ENCODE data around the gene REC8.
"Not testable (repeated sequence)": the region's sequence is repeated elsewhere in the genome, so short reads cannot be mapped to it uniquely, and the experiment has no call there.

REC8 gene

GRCh38 chr14:24211311-24211710 is 39.4 kb downstream of the REC8 start:
- in situ Hi-C loops (cut with MboI; ENCODE audit: low sequenced_read_pairs, unreplicated experiment), result no loop called here
- no peak for TF ChIP-seq CTCF (IDR thresholded peaks at IDR 0.05; ENCODE audit: borderline replicate concordance, control extremely low read depth, extremely low read depth, insufficient read depth, missing control alignments)
- no peak for DNase-seq (ENCODE audit: low spot score)

- DNase-seq (ENCODE audit: low spot score), result peak; percentile 97
- TF ChIP-seq CTCF (IDR thresholded peaks at IDR 0.05; ENCODE audit: borderline replicate concordance, control extremely low read depth, extremely low read depth, insufficient read depth, missing control alignments), result no peak
- in situ Hi-C loops (cut with MboI; ENCODE audit: low sequenced_read_pairs, unreplicated experiment), result no loop called here
These were observed 41.3 kb downstream of the REC8 start, which contains the start of gene CHMP4A for GRCh38 chr14:24212924-24213865. Gene CHMP4A (minus strand): TSS chr14:24213488. CDS start chr14:24213439, 49 bp downstream.

- TF ChIP-seq CTCF (IDR thresholded peaks at IDR 0.05; ENCODE audit: borderline replicate concordance, control extremely low read depth, extremely low read depth, insufficient read depth, missing control alignments), result no peak
- in situ Hi-C loops (cut with MboI; ENCODE audit: low sequenced_read_pairs, unreplicated experiment), result no loop called here
- DNase-seq (ENCODE audit: low spot score), result no peak
These were observed 42.2 kb downstream of the REC8 start for GRCh38 chr14:24213866-24214662.

GRCh38 chr14:24215495-24216344 is 43.8 kb downstream of the REC8 start, which contains the start of gene MDP1:
Gene MDP1 (minus strand): TSS chr14:24216066. CDS start chr14:24215955, 111 bp downstream.
- DNase-seq (ENCODE audit: low spot score), result peak; percentile 89
- TF ChIP-seq CTCF (IDR thresholded peaks at IDR 0.05; ENCODE audit: borderline replicate concordance, control extremely low read depth, extremely low read depth, insufficient read depth, missing control alignments), result peak; percentile 92
- in situ Hi-C loops (cut with MboI; ENCODE audit: low sequenced_read_pairs, unreplicated experiment), result no loop called here

- in situ Hi-C loops (cut with MboI; ENCODE audit: low sequenced_read_pairs, unreplicated experiment), result no loop called here
- DNase-seq (ENCODE audit: low spot score), result no peak
- no peak for TF ChIP-seq CTCF (IDR thresholded peaks at IDR 0.05; ENCODE audit: borderline replicate concordance, control extremely low read depth, extremely low read depth, insufficient read depth, missing control alignments)
These were observed 44.4 kb downstream of the REC8 start for GRCh38 chr14:24216345-24216699.

- DNase-seq (ENCODE audit: low spot score); in situ Hi-C loops (cut with MboI; ENCODE audit: low sequenced_read_pairs, unreplicated experiment): not testable (repeated sequence)
These were observed 45.0 kb downstream of the REC8 start for GRCh38 chr14:24216876-24217275.

Data from GM13976 (cell line).